GM18867 (cell line): ENCODE measurements around the gene STK38L.
A peak's percentile ranks its signal among the peaks of the same experiment; 100 is the strongest.

Experiments
- ATAC-seq: cut with Tn5 transposase; IDR thresholded peaks from one replicate; pipeline ENCODE4 v1.9.1; 2021; ENCODE audit warnings: mild to moderate bottlenecking, moderate library complexity; ENCODE audit not compliant: unreplicated experiment

The STK38L gene

DNA sequence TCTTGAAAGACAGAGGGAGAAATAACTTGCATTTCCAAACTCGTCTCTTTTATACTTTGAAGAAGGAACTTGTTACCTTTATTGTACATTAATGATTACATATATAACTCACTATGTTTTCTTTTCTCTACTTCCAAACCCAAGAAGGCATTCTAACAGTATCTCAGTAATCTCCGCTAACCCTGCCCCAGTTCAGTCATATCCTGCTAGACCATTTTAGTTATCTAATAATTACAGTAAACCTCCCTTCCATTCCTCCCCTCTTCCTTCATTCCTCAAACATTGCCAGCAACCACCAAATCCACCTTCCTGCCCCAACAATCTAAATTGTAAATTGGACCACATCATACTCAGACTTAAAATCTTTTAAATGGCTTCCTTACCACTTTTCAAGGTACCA, 30.6 kb downstream of the STK38L start:
- no peak for ATAC-seq

DNA sequence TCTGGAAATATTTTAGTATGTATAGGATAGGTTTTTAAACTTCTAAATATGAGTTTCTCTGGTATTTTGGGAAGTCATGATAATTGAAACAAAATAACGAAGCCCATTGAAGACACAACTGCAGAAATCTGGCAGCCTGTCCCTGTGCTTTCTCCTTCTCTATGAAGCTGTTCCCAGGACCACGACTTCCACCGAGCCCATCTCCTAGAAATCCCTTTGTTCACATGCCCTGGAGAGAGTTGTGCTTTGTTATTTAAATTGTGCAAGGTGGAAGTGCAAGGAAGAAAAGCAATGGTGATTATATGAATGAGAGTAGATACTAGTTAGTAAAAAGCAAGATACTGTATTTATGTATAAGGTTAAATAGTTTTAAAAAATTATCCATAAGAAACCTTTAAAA, 32.2 kb downstream of the STK38L start:
- no peak for ATAC-seq

DNA sequence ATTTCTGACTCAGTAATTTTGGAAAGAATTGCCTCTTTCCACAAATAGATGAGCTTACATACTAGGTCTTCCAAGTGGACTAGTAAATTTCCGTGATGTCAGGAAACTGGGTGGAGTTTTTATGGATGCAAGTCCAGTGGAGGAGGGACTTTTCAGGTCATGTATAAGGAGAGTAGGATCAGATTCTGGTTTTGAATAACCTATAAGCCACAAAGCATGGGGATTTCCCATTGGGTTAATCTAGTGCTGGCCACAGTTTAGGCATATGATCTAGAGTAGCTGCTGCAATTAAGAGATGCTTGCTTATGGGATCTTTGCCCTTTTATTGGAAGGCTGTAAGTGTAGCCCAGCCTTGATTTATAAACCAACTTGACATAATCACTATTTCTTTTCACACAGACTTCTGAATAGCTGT, 33.8 kb downstream of the STK38L start:
- peak; percentile 75 for ATAC-seq

DNA sequence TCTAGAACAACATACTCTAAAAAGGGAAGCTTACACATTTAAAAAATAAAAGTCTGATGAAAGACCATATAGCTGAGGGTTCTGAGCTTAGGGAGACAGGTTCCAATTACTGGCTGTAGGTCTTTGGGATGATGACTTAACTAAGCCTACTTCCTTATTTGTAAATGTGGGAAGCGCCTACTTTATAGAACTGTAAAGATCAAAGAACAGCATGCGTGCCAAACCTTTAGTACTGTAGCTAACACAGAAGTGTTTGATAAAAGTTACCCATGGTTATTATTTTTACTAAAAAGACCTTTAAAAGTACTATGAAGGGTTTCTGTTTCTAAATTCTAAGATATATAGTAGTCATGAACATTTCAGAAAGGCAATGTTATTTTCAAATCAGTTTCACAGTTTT, 35.7 kb downstream of the STK38L start:
- no peak for ATAC-seq

DNA sequence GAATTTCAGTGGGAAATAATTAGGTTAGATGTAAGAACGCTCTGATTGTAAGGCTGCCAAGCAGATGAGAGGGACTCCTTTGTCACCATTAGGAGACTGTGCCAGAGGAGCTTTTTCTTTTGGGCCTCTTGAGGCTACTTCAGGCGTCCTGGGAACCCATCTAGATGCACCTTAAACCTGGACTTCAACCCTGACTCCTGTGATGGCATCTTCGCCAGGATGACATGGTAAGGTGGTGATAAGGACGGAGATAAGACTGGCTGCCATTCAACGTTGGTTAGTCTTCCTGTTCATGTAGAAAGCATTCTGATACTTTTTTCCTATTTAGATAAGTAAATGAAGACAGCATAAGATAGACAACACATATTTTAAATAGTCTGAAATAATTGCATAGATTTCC, 36.3 kb downstream of the STK38L start:
- no peak for ATAC-seq

DNA sequence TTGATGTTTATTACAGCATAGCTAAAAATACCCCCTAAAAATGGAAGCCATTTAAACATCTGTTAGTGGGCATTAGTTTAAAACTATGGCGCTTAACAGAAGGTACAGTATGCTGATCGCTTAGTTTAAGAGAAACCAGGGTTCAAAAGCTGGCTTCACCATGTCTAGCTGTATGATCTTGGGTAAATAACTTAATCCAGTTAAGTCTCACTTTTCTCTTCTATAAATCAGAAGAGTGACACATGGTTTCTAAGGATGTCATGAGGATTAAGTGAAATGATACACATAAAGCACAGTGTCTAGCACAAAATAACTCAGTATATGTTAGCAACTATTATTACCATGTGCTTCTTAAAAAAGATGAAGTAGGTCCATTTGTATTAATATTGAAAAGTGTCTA, 38.7 kb downstream of the STK38L start:
- no peak for ATAC-seq

DNA sequence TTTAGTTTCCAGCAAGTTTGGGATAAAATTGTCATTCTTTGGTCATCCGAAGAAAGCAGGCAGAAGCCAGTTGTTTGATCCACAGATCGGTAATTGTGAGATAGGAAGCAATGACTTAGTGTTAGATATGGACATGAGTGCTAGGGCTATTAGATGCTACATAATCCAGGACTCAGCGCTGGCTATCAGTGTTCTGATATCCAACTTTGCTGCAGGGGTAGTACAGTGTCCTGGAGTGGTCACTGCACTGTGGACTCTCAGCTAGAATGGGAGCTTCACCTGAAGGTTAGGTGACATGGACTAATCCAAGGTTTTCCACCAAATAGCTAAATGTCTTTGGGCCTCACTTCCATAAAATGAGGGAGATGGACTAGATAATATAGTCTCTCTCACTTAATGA, 39.9 kb downstream of the STK38L start:
- ATAC-seq: no peak

DNA sequence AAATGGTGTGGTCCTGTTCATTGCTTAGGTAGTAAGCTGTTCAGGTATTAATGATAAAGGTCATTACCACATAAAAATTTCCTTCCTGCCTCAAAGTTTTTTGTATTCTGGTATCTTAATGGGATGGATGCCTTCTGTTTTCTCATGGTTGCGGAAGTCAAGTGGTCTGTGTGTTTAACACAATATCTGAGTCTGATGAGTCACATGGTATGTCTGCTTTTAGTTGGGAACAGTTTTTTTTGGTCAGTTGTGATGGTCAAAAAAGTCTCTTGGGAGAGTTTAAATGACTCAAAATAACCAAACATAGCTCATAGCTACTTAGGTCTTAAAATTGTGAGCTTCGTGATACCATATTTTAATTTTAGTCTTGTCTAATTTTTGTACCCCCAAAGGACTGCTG, 40.7 kb downstream of the STK38L start:
- peak; percentile 63 for ATAC-seq

DNA sequence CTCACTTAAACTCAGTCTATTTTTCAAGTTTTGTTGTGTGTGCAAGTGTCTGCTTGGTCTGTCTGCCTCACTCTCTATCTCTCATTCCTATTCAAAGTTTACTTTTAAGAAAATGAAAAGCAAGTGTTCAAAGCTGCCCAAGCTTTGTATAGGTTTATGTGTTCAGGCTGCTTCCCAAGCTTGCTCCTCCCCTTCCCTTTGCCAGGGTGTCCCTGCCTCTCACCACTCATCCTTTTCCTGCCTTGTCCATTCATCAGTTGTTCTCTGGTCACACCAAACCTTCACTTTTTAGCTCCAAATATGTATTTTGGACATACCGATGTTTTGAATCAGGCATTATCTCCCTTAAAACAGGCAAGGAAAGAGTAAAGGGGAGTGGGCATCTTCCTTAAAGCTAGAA, 41.3 kb downstream of the STK38L start:
- ATAC-seq: no peak

DNA sequence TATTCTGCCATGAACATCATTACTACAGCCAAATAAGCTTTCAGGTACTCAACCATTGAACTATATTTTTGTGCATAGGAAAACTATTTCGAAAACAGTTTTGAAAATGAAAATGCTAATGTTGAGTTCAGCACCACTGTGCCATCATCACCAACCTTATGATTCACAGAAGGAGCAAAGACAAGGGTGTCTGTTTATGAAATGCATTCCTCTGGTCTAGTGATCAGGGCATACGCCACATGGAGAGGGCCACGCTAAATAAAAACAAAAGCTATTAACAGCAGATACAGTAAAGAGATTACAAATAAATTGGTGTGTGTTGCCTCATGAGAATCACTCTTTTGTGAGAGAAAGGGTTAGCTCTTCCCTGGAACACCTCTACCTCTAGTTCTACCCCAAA, 45.3 kb downstream of the STK38L start:
- ATAC-seq: no peak

DNA sequence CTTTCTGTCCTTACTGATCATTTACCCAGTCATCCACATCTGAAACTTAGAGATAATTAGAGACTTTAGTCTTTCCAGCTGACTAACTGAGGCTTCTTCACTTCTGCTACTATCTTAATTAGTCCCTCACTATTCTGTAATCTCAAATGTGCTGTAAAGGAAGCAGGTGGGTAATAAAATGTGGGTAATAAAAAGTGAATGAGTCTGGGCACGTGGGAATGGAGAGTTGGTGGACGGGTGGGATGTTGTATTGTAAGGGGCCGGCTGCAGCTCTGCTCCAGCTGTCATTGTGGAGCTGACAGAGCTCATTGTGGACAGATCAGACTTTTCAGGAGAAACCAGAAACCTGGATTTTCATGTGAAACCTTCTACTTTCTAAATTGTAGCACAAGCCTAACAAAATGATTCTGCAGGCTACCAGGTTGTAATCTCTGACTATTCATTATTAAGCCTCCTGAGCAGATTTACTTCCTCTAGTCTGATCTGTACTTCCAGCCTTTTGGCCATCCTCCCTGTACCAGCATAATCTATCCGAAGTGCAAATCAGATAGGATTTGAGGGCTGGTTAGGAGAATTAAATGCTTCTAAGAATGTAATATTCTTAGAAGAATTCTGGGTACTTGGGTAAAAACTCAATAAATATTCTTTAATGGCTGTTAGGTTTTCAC, 46.5 kb downstream of the STK38L start:
- no peak for ATAC-seq

DNA sequence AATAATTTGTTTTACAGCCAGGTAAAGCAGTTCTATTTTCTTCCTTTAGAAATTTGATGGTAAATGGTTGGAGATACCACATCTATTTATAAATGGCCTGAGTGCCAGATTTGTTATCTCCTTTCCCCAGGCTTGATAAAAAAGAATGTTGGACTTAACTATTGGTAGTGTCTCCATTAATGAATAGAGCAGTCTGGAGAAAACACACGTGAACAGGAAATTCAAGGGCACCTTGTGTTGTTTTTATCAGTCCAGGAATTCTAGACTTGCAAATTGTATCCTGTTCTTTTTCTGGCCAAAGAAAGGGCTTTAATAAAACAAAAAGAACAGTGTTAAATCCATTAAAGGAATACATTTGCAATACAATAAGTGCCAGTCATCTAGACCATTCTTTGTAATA, 47.8 kb downstream of the STK38L start:
- no peak for ATAC-seq

DNA sequence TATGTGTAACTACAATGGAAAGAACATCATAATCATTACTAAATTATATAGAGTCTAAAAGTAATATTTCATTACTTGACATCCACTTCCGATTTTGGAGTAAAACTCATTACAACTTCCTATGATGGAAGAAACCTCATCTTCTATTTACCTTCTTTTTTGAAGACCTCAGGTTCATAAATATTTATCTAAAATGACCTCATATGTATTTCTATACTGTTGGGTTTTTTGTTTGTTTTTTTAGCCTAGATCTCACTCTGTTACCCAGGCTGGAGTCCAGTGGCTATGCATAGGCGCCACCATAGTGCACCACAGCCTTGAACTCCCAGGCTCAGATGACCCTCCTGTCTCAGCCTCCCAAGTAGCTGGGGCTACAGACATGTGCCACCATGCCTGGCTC, 48.6 kb downstream of the STK38L start:
- ATAC-seq: no peak

DNA sequence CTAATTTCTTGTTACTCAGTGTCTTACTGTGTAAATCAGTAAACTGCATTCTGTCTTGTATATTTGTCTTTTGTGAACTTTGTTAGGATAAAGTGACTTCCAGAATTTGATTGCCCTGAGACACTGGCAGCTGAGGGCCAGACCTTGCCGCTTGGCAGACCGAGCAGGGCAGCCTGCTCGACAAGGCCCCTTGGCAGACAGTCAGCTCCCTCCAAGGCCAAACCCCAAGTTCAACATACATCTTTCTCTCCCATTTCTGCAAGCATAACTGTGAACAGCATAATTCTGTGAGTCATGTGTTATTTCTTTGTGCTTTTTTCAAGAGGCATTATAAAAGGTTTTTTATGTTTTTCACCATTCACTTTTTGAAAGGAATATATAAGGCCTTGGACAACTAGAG, 49.4 kb downstream of the STK38L start:
- ATAC-seq: no peak

DNA sequence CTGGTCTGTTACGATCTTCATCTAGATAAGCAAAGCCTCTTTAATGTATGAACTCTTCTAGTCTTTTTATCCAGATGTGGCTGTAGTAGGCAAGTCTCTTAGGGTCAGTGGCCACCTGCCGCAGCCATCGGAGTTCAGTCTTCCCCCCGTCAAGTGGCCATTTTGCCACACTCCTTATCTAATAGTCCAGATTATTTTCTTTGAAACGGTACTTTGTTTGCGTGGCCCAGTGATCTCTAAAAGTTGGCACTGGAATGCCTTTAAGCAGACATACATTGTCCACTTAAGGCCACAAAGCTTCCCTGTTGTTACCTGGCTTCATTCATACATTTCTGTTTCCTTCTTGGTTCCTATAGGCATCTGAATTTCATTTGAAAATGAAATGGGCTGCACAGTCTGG, 52.6 kb downstream of the STK38L start:
- no peak for ATAC-seq

DNA sequence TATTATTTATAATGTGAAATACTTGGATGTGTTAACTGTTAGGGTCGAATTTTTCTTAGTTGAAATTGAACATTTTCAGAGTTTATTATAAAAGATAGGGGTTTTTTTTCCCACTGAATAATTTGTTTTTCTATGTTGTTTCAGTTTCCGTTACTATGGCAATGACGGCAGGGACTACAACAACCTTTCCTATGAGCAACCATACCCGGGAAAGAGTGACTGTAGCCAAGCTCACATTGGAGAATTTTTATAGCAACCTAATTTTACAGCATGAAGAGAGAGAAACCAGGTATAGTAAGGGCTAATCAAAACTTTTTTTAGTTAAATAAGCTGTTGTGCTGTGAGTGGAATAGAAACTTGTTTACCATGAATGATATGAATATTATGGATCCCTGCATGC, 53.5 kb downstream of the STK38L start:
- no peak for ATAC-seq

DNA sequence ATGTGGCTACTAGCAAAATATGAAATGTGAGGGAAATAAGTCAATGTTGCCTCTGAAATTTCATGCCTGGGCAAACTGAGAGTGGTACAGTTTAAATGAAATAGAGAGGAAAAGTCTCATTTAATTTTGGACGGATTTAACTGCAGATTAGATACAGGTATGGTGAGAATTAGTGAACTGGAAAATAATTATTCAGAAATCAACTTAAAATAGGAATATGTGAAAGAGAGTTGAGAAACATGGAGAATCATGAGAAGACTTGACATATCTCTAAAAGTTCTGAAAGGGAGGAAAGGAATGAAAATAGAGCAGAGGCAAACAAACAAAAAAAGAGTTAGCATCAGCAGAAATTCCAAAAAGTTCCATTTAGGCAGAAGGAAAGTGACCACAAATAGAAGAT, 55.0 kb downstream of the STK38L start:
- ATAC-seq: no peak

DNA sequence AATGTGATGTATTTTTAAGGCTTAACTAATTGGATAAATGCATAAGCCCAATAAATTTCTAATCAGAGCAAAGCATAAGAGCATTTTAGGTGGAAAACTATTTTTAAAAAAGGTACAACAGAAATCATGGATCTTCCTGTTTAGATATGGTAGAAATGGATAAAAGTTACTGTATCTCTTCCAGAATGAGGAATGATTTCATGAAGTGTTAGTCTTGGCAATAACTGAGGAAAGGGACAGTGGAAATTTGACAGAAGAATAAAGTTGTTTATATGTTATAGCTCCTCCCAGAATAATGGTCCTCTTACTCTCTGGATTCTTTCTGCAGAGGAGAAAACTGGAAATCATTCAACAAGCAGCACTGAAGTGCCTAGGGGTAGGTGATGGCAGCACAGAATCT, 56.1 kb downstream of the STK38L start:
- no peak for ATAC-seq

DNA sequence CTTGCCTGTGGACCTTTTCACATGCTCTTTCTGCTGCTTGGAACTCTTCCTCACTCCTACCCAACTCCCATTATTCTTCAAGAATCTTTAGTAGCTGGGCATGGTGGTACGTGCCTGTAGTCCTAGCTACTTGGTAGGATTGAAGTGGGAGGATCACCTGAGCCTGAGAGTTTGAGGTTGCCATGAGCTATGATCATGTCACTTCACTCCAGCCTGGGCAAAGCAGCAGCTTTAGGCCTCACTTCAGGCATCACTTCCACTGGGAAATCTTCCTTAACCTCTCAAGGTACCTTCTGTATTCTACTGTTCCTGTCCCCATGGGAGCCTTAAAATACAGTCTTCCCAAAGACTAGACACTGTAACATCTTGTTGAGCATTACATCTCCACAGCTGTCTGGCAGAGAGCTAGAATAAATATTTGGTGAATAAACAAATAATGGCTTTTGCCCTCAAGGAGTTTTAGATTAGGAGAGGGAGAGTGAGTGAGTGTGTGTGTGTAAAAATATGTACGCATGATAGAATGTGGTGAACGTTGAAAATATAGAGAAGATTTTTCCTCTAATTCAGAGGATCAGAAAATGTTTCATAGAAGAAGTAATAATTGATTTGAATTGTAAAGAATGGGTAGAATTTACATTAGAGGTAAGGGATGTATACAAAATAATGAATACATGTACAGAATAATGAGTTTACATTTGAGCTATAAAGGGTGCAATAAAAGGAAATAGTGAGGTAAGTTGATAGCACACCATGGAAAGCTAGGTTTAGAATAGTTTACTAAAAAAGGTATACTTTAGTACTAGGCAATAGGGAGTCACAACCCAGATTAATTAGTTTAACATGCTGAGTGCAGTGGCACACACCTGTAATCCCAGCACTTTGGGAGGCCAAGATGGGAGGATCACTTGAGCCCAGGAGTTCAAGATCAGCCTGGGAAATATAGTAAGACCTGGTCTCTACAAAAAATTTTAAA, 59.3 kb downstream of the STK38L start:
- no peak for ATAC-seq

DNA sequence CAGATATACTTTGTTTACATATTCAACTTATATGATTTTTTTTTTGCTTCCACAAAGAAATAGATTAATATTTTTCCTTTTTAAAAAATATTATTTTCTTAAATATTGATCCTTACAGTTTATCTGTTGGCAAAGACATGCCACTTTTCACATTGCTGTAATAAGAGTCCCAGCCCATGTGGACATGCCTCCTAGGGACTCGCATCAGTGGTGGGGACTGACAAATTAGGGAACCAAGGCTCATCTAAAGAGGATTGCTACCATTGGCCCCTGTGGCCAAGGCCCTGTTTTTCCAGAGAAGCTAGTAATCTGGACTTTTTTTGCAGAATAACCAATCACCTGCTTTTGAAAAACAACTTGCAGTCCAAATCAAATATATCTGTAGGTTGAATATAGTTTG, 60.8 kb downstream of the STK38L start:
- ATAC-seq: no peak

DNA sequence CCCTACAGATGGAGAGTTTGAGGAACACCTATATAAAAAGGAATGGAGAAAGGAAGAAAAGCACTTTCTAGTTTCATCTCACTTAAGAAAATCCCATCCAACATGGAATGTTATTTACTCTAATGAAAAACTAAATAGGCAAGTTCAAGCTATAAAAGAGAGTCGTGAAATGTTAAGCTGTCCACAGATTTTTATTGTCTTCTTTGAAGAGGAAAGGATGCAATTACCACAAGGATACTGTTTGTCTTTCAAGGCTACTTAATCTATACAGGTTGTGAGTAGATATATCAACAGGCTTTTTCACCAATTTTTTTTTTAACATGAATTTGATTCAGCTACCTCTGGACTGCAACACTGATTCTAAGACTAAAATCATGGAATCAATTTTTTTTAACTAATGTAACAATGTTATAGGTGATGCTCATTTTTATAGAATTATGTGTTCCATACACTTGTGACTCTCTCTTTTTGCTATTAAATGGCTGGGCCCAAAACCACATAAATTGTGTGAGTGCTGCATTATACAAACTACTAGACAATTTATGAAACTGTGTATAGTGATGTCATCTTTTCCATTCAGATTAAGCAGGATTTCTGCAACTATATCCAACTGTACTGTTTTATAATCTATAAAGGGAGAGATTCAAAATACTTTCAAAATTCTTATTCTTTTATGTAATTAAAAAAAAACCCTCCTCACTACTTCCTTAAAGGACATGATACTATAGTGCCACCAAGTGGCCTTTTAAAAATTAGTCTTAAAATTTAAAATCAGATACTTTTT, 61.8 kb downstream of the STK38L start:
- no peak for ATAC-seq
